Measurements from ENCODE around the gene TSPAN9. TPM values are rescaled to one million over a fixed set of nuclear protein-coding genes. Genes with fewer than 3 reads are reported as not detected.

The TSPAN9 gene
- total RNA-seq, 1 experiment from 2014 or later = 13.4 TPM

- no peaks in the 10 kb centered on the region for H3K9me3 Mint-ChIP-seq (ENCODE audit: unreplicated experiment)
- H3K4me1 Mint-ChIP-seq (ENCODE audit: insufficient read depth, unreplicated experiment) = no peaks in the 10 kb centered on the region
- H3K36me3 Mint-ChIP-seq (ENCODE audit: insufficient read depth, unreplicated experiment) = peaks cover 6% of the 10 kb centered on the region
- no peak overlapping the region for H3K4me3 Mint-ChIP-seq (ENCODE audit: unreplicated experiment)
- no peaks in the 10 kb centered on the region for H3K27me3 Mint-ChIP-seq (ENCODE audit: insufficient read depth, unreplicated experiment)
- CTCF ChIA-PET = no interaction called here
- intact Hi-C loops (cut with micrococcal nuclease) = no loop called here
- no peak for DNase-seq (ENCODE audit: unreplicated experiment)
- no peak overlapping the region for H3K27ac Mint-ChIP-seq (ENCODE audit: low read depth, unreplicated experiment)
- no peak for TF ChIP-seq CTCF (IDR thresholded peaks at IDR 0.05; ENCODE audit: unreplicated experiment)
- no TSS peak for BruUV-seq (replicated peaks)
- POLR2A ChIA-PET = no interaction called here
Observed at GRCh38 chr12:3249081-3249800, 172.1 kb downstream of the TSPAN9 start.

GRCh38 chr12:3250034-3250433 is 172.9 kb downstream of the TSPAN9 start:
- intact Hi-C loops (cut with micrococcal nuclease) = no loop called here
- Mint-ChIP-seq H3K36me3 (ENCODE audit: insufficient read depth, unreplicated experiment) (peaks cover 2% of the 10 kb centered on the region), H3K4me1 (ENCODE audit: insufficient read depth, unreplicated experiment) (no peaks in the 10 kb centered on the region), H3K27ac (ENCODE audit: low read depth, unreplicated experiment) (no peak overlapping the region), H3K27me3 (ENCODE audit: insufficient read depth, unreplicated experiment) (no peaks in the 10 kb centered on the region), H3K9me3 (ENCODE audit: unreplicated experiment) (no peaks in the 10 kb centered on the region), H3K4me3 (ENCODE audit: unreplicated experiment) (no peak overlapping the region)
- ChIA-PET POLR2A (no interaction called here), CTCF (no interaction called here)
- no peak for TF ChIP-seq CTCF (IDR thresholded peaks at IDR 0.05; ENCODE audit: unreplicated experiment)
- no peak for DNase-seq (ENCODE audit: unreplicated experiment)
- BruUV-seq (replicated peaks) = no TSS peak

- POLR2A ChIA-PET = no interaction called here
Observed at GRCh38 chr12:3250576-3250975, 173.4 kb downstream of the TSPAN9 start.

GRCh38 chr12:3251067-3251466 is 173.9 kb downstream of the TSPAN9 start:
- Mint-ChIP-seq H3K4me1 (ENCODE audit: insufficient read depth, unreplicated experiment) (no peaks in the 10 kb centered on the region), H3K27me3 (ENCODE audit: insufficient read depth, unreplicated experiment) (no peaks in the 10 kb centered on the region), H3K36me3 (ENCODE audit: insufficient read depth, unreplicated experiment) (no peaks in the 10 kb centered on the region), H3K27ac (ENCODE audit: low read depth, unreplicated experiment) (no peak overlapping the region), H3K4me3 (ENCODE audit: unreplicated experiment) (no peak overlapping the region), H3K9me3 (ENCODE audit: unreplicated experiment) (no peaks in the 10 kb centered on the region)
- no peak for DNase-seq (ENCODE audit: unreplicated experiment)
- BruUV-seq (replicated peaks) = no TSS peak
- ChIA-PET POLR2A (no interaction called here), CTCF (no interaction called here)
- TF ChIP-seq CTCF (IDR thresholded peaks at IDR 0.05; ENCODE audit: unreplicated experiment) = no peak
- intact Hi-C loops (cut with micrococcal nuclease) = no loop called here

More at GRCh38 chr12:3250576-3250975, 173.4 kb downstream of the TSPAN9 start:
- DNase-seq (ENCODE audit: unreplicated experiment) = no peak
- no peak for TF ChIP-seq CTCF (IDR thresholded peaks at IDR 0.05; ENCODE audit: unreplicated experiment)
- no peak overlapping the region for H3K27ac Mint-ChIP-seq (ENCODE audit: low read depth, unreplicated experiment)
- H3K36me3 Mint-ChIP-seq (ENCODE audit: insufficient read depth, unreplicated experiment) = no peaks in the 10 kb centered on the region
- no peaks in the 10 kb centered on the region for H3K27me3 Mint-ChIP-seq (ENCODE audit: insufficient read depth, unreplicated experiment)
- H3K4me3 Mint-ChIP-seq (ENCODE audit: unreplicated experiment) = no peak overlapping the region
- H3K4me1 Mint-ChIP-seq (ENCODE audit: insufficient read depth, unreplicated experiment) = no peaks in the 10 kb centered on the region
- CTCF ChIA-PET = no interaction called here
- intact Hi-C loops (cut with micrococcal nuclease) = no loop called here
- H3K9me3 Mint-ChIP-seq (ENCODE audit: unreplicated experiment) = no peaks in the 10 kb centered on the region
- no TSS peak for BruUV-seq (replicated peaks)

Measured in MCF 10A (cell line).